HL-60 (cell line): ENCODE results near the gene ANXA2.

Source experiments
- CTCF ChIP-seq: IDR thresholded peaks from one replicate; pipeline ENCODE4 v1.5.1; 2011; ENCODE audit warnings: low read length, control low read depth, inconsistent platforms; ENCODE audit not compliant: insufficient read depth
- GABPA ChIP-seq: IDR thresholded peaks from 2 replicates; pipeline ENCODE4 v1.6.1; 2012; ENCODE audit warnings: low read depth
- POLR2AphosphoS5 ChIP-seq: IDR thresholded peaks from 2 replicates; pipeline ENCODE4 v1.6.1; 2012; ENCODE audit warnings: low read depth
- REST ChIP-seq: IDR thresholded peaks from 2 replicates; pipeline ENCODE4 v1.6.1; 2012; ENCODE audit warnings: low read depth; ENCODE audit not compliant: insufficient replicate concordance
- SPI1 ChIP-seq: IDR thresholded peaks from 2 replicates; pipeline ENCODE4 v1.6.1; 2012; ENCODE audit warnings: low read depth, mild to moderate bottlenecking, borderline replicate concordance

GRCh38 chr15:60328852-60329443, 68.8 kb downstream of the ANXA2 start:
- no peak for TF ChIP-seq REST
- TF ChIP-seq POLR2AphosphoS5, result no peak
- TF ChIP-seq CTCF, result peak; percentile 48
- no peak for TF ChIP-seq SPI1
- TF ChIP-seq GABPA, result no peak
